Gastrocnemius medialis (tissue), 4 donors: ENCODE results near the gene TARDBP. TPM values are rescaled to one million over a fixed set of nuclear protein-coding genes. Genes with fewer than 3 reads are reported as not detected.

ENCODE experiments used
- ATAC-seq, 2 donors: fragments of 150-250 bp; one replicate each; pipeline ENCODE4 v1.9.1; 2016
- DNase-seq, 2 donors: peaks; one replicate each; pipeline ENCODE4 v3.0.0-alpha.2; 2019
- H3K27ac ChIP-seq, 4 donors: fragments of 200-600 bp; sonication (generic); 1 replicate in 1 of 4; 2 replicates in 3 of 4; pipeline ENCODE4 v1.5.1; 2016 to 2018; ENCODE audit warnings: mild to moderate bottlenecking in 2 of 4, moderate library complexity in 1 of 4
- H3K27me3 ChIP-seq, 3 donors: fragments of 200-600 bp; sonication (generic) in 2 of 3; 1 replicate in 1 of 3; 2 replicates in 2 of 3; pipeline versions ENCODE4 v1.5.1 to v1.6.0; 2016 to 2019; ENCODE audit warnings: mild to moderate bottlenecking in 1 of 3, moderate library complexity in 1 of 3
- H3K36me3 ChIP-seq, 2 donors: fragments of 200-600 bp; sonication (generic) in 1 of 2; one replicate each; pipeline ENCODE4 v1.5.1; 2017 to 2018
- H3K4me1 ChIP-seq, 2 donors: fragments of 200-600 bp; sonication (generic) in 1 of 2; one replicate each; pipeline ENCODE4 v1.5.1; 2016 to 2017; ENCODE audit warnings: mild to moderate bottlenecking in 2 of 2
- H3K4me3 ChIP-seq, 4 donors: fragments of 200-600 bp; sonication (generic) in 3 of 4; 1 replicate in 1 of 4; 2 replicates in 3 of 4; pipeline ENCODE4 v1.5.1; 2016 to 2019; ENCODE audit warnings: mild to moderate bottlenecking in 2 of 4
- H3K9me3 ChIP-seq, 3 donors: fragments of 200-600 bp; sonication (generic) in 2 of 3; 1 replicate in 1 of 3; 2 replicates in 2 of 3; pipeline ENCODE4 v1.5.1; 2016 to 2019
- CTCF ChIP-seq, 5 experiments: fragments of 450-650 bp in 3 of 5; fragments of 200-600 bp in 2 of 5; sonication (generic) in 2 of 5; IDR thresholded peaks in 4 of 5; conservative IDR thresholded peaks in 1 of 5; 1 replicate in 4 of 5; 2 replicates in 1 of 5; pipeline ENCODE4 v1.5.1; 2016 to 2019; ENCODE audit warnings: antibody characterized with exemption in 5 of 5, mild to moderate bottlenecking in 3 of 5, moderate library complexity in 3 of 5
- POLR2A ChIP-seq, 2 donors: fragments of 450-650 bp; IDR thresholded peaks; one replicate each; pipeline ENCODE4 v1.6.1; 2017; ENCODE audit warnings: antibody characterized with exemption in 2 of 2, mild to moderate bottlenecking in 2 of 2, moderate library complexity in 2 of 2
- in situ Hi-C, 4 donors: fragments of 200-750 bp; cut with MboI; loops; one replicate each; pipeline versions ENCODE4 v1.15.0 to v1.8.0; 2017; ENCODE audit warnings: low sequenced_read_pairs in 4 of 4
- intact Hi-C: fragments of 100-400 bp; cut with DNase I; formaldehyde crosslinking; loops from one replicate; pipeline ENCODE4 v1.15.1; 2023; ENCODE audit warnings: low total_unique reads
- total RNA-seq, 4 donors: library from RNA; depleted of rRNA; stranded (reverse); fragments of >200 nt; gene quantifications; one replicate each; pipeline versions ENCODE4 v1.1.0 to v1.2.3, GENCODE V29; 2016

Gene TARDBP
- total RNA-seq, 4 donors from 2014 or later, result 72.0 to 101 (median 85.5) TPM

GRCh38 chr1:10975567-10976326 is 36.7 kb upstream of the TARDBP start:
- Histone ChIP-seq H3K9me3 (no peaks in the 10 kb centered on the region), H3K27me3 (no peaks in the 10 kb centered on the region), H3K4me1 (peaks cover 53 to 55% of the 10 kb centered on the region in 2 donors), H3K4me3 (no peak overlapping the region), H3K36me3 (no peaks in the 10 kb centered on the region), H3K27ac (peak overlapping the region; percentile 72 to 85 (median 78))
- intact Hi-C loops, result no loop called here
- in situ Hi-C loops, result no loop called here
- peak; percentile 47 to 70 for ATAC-seq
- peak; percentile 61 to 68 for DNase-seq
- TF ChIP-seq POLR2A (IDR thresholded peaks at IDR 0.05) (no peak), CTCF (IDR thresholded peaks at IDR 0.05 in 4 of 5, conservative IDR thresholded peaks at IDR 0.05 in 1 of 5) (no peak)

DNA sequence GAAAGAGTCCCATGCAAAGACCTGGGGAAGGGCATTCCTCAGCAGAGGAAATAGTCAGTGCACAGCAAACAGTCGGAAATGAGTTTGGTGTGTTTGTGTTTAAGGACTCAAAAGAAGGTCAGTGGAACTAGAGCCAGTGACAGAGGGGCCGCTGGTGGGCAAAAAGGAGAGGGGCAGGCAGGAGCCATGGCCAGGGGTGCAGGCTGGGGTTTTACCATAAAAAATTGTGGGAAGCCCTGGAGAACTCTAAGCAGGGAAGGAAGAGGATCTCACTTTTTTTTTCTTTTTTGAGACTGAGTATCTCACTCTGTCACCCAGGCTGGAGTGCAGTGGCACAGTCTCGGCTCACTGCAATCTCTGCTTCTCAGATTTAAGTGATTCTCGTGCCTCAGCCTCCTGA is 33.7 kb upstream of the TARDBP start:
- ATAC-seq (no peak), DNase-seq (no peak)
- Histone ChIP-seq H3K4me3 (no peak overlapping the region), H3K27me3 (no peaks in the 10 kb centered on the region), H3K27ac (peak overlapping the region in 3 of 4 donors; percentile 81 to 93 (median 88)), H3K9me3 (no peaks in the 10 kb centered on the region), H3K4me1 (peaks cover 52 to 57% of the 10 kb centered on the region in 2 donors), H3K36me3 (no peaks in the 10 kb centered on the region)
- intact Hi-C loops, result no loop called here
- no peak for TF ChIP-seq POLR2A (IDR thresholded peaks at IDR 0.05)
- TF ChIP-seq CTCF (IDR thresholded peaks at IDR 0.05 in 4 of 5, conservative IDR thresholded peaks at IDR 0.05 in 1 of 5), result no peak
- in situ Hi-C loops, result no loop called here

DNA sequence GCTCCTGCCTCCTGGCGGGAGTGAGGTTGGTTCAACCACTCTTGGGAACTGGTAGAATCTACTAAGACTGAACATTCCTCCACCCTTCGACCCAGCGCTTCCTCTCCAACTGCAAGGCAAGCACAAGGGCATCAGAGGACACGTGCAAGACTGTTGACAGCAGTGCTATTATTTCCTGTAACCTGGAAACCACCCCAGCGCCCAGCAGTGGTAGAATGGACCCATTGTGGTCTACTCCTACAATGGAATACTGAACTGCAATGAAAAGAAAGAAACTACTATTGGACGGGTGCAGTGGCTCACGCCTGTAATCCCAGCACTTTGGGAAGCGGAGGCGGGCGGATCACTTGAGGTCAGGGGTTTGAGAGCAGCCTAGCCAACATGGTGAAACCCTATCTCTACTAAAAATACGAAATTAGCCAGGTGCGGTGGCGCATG is 33.0 kb upstream of the TARDBP start:
- TF ChIP-seq POLR2A (IDR thresholded peaks at IDR 0.05) (no peak), CTCF (IDR thresholded peaks at IDR 0.05 in 4 of 5, conservative IDR thresholded peaks at IDR 0.05 in 1 of 5) (no peak)
- H3K4me3 ChIP-seq, result peak overlapping the region in 3 of 4 donors; percentile 42 to 49 (median 46)
- peak; percentile 7 to 57 for ATAC-seq

GRCh38 chr1:10980094-10980577 is 32.3 kb upstream of the TARDBP start:
- peak; percentile 73 to 83 for ATAC-seq

More for the DNA sequence above, 33.0 kb upstream of the TARDBP start:
- H3K9me3 ChIP-seq, result no peaks in the 10 kb centered on the region
- no peaks in the 10 kb centered on the region for H3K36me3 ChIP-seq
- peak; percentile 36 to 70 for DNase-seq
- in situ Hi-C loops, result no loop called here
- H3K4me1 ChIP-seq, result peaks cover 44 to 49% of the 10 kb centered on the region in 2 donors
- H3K27ac ChIP-seq, result peak overlapping the region; percentile 81 to 93 (median 88)
- no peaks in the 10 kb centered on the region for H3K27me3 ChIP-seq
- intact Hi-C loops, result no loop called here

More at GRCh38 chr1:10980094-10980577, 32.3 kb upstream of the TARDBP start:
- Histone ChIP-seq H3K27ac (peak overlapping the region; percentile 81 to 93 (median 88)), H3K4me3 (peak overlapping the region; percentile 30 to 49 (median 44)), H3K36me3 (no peaks in the 10 kb centered on the region), H3K4me1 (peaks cover 38 to 42% of the 10 kb centered on the region in 2 donors), H3K9me3 (no peaks in the 10 kb centered on the region), H3K27me3 (no peaks in the 10 kb centered on the region)
- DNase-seq, result peak; percentile 65 to 88
- in situ Hi-C loops (no loop called here), intact Hi-C loops (loop anchor here (1.0 kb wide), 1 partner anchor 32 kb away; the partner anchor contains the start of gene TARDBP)
- TF ChIP-seq POLR2A (IDR thresholded peaks at IDR 0.05) (no peak), CTCF (IDR thresholded peaks at IDR 0.05 in 4 of 5, conservative IDR thresholded peaks at IDR 0.05 in 1 of 5) (peak in 4 of 5 experiments; percentile 30 to 51 (median 36))
